Measurements from ENCODE around the gene CTNNA3.
A peak's percentile ranks its signal among the peaks of the same experiment; 100 is the strongest.
"Not testable (repeated sequence)": the region's sequence is repeated elsewhere in the genome, so short reads cannot be mapped to it uniquely, and the experiment has no call there.

CTNNA3 gene

GRCh38 chr10:67696029-67696428, at the start of gene CTNNA3:
TSS of gene CTNNA3 (minus strand) at chr10:67696195.
- no peak for DNase-seq

GRCh38 chr10:67735430-67735829, 39.4 kb upstream of the CTNNA3 start:
- DNase-seq, result no peak

GRCh38 chr10:67733511-67733910, 37.5 kb upstream of the CTNNA3 start:
- DNase-seq, result no peak

- DNase-seq, result no peak
These were observed 29.6 kb upstream of the CTNNA3 start for GRCh38 chr10:67725567-67725966.

- no peak for DNase-seq
These were observed 27.6 kb upstream of the CTNNA3 start for GRCh38 chr10:67723601-67724000.

- no peak for DNase-seq
These were observed 26.1 kb upstream of the CTNNA3 start for GRCh38 chr10:67722113-67722512.

GRCh38 chr10:67716455-67716854, 20.5 kb upstream of the CTNNA3 start:
- not testable (repeated sequence) for DNase-seq

GRCh38 chr10:67705921-67706320, 9.9 kb upstream of the CTNNA3 start:
- DNase-seq, result no peak

GRCh38 chr10:67699613-67700270, 3.7 kb upstream of the CTNNA3 start:
- DNase-seq, result not testable (repeated sequence)

GRCh38 chr10:67698164-67698563, 2.2 kb upstream of the CTNNA3 start:
- DNase-seq, result no peak

- DNase-seq, result peak; percentile 76
These were observed 1.7 kb upstream of the CTNNA3 start for GRCh38 chr10:67697724-67698131.

- no peak for DNase-seq
These were observed 684 bp upstream of the CTNNA3 start for GRCh38 chr10:67696679-67697078.

- DNase-seq, result no peak
These were observed 440 bp downstream of the CTNNA3 start for GRCh38 chr10:67695555-67695954.

- not testable (repeated sequence) for DNase-seq
These were observed 4.1 kb downstream of the CTNNA3 start for GRCh38 chr10:67691861-67692260.

GRCh38 chr10:67690540-67690939, 5.5 kb downstream of the CTNNA3 start:
- DNase-seq, result not testable (repeated sequence)

- not testable (repeated sequence) for DNase-seq
These were observed 11.9 kb downstream of the CTNNA3 start for GRCh38 chr10:67684140-67684539.

- DNase-seq, result no peak
These were observed 17.5 kb downstream of the CTNNA3 start for GRCh38 chr10:67678335-67678974.

- DNase-seq, result no peak
These were observed 19.7 kb downstream of the CTNNA3 start for GRCh38 chr10:67676208-67676825.

- no peak for DNase-seq
These were observed 25.6 kb downstream of the CTNNA3 start for GRCh38 chr10:67670401-67670800.

- no peak for DNase-seq
These were observed 26.0 kb downstream of the CTNNA3 start for GRCh38 chr10:67669978-67670377.

- DNase-seq, result no peak
These were observed 27.5 kb downstream of the CTNNA3 start for GRCh38 chr10:67668448-67668847.

GRCh38 chr10:67667035-67667425, 29.0 kb downstream of the CTNNA3 start:
- no peak for DNase-seq

GRCh38 chr10:67666416-67667034, 29.5 kb downstream of the CTNNA3 start:
- DNase-seq, result peak; percentile 1

- no peak for DNase-seq
These were observed 30.5 kb downstream of the CTNNA3 start for GRCh38 chr10:67665491-67665890.
